ENCODE data around the gene PPP1R18. TPM values are rescaled to one million over a fixed set of nuclear protein-coding genes. Genes with fewer than 3 reads are reported as not detected.

The PPP1R18 gene
- total RNA-seq, 1 donor: 56.6 TPM

GRCh38 chr6:30690403-30691207, 4.2 kb upstream of the PPP1R18 start, which contains the start of gene NRM:
NRM (minus strand) TSS chr6:30690984; CDS start chr6:30690974, 10 bp downstream.
- DNase-seq (ENCODE audit: low read depth): peak; percentile 87
- peak within 1 kb of the TSS; percentile 95 for H3K4me3 ChIP-seq (ENCODE audit: low read depth, low read length)
- no peak for TF ChIP-seq CTCF (IDR thresholded peaks at IDR 0.05; ENCODE audit: insufficient read depth, low read depth, low read length)

- TF ChIP-seq CTCF (IDR thresholded peaks at IDR 0.05; ENCODE audit: insufficient read depth, low read depth, low read length): no peak
- no peak for DNase-seq (ENCODE audit: low read depth)
- peak overlapping the region; percentile 95 for H3K4me3 ChIP-seq (ENCODE audit: low read depth, low read length)
These were observed 3.5 kb upstream of the PPP1R18 start for GRCh38 chr6:30689985-30690384.

- no peak for DNase-seq (ENCODE audit: low read depth)
- H3K4me3 ChIP-seq (ENCODE audit: low read depth, low read length): no peak overlapping the region
- TF ChIP-seq CTCF (IDR thresholded peaks at IDR 0.05; ENCODE audit: insufficient read depth, low read depth, low read length): no peak
These were observed 2.8 kb upstream of the PPP1R18 start for GRCh38 chr6:30689022-30689865.

GRCh38 chr6:30688569-30688968, 2.1 kb upstream of the PPP1R18 start:
- no peak for DNase-seq (ENCODE audit: low read depth)
- no peak overlapping the region for H3K4me3 ChIP-seq (ENCODE audit: low read depth, low read length)
- no peak for TF ChIP-seq CTCF (IDR thresholded peaks at IDR 0.05; ENCODE audit: insufficient read depth, low read depth, low read length)

- DNase-seq (ENCODE audit: low read depth): peak; percentile 52
- peak overlapping the region; percentile 91 for H3K4me3 ChIP-seq (ENCODE audit: low read depth, low read length)
- peak; percentile 36 for TF ChIP-seq CTCF (IDR thresholded peaks at IDR 0.05; ENCODE audit: insufficient read depth, low read depth, low read length)
These were observed 1.4 kb upstream of the PPP1R18 start for GRCh38 chr6:30687659-30688431.

GRCh38 chr6:30686908-30687658, 638 bp upstream of the PPP1R18 start:
- peak; percentile 95 for DNase-seq (ENCODE audit: low read depth)
- TF ChIP-seq CTCF (IDR thresholded peaks at IDR 0.05; ENCODE audit: insufficient read depth, low read depth, low read length): no peak
- peak overlapping the region; percentile 91 for H3K4me3 ChIP-seq (ENCODE audit: low read depth, low read length)
